GM19467 (cell line): ENCODE results near the gene FAM200C.

ENCODE experiments used
- ATAC-seq: cut with Tn5 transposase; IDR thresholded peaks from one replicate; pipeline ENCODE4 v1.9.1; 2021; ENCODE audit warnings: mild to moderate bottlenecking, moderate library complexity; ENCODE audit not compliant: unreplicated experiment

FAM200C gene

DNA sequence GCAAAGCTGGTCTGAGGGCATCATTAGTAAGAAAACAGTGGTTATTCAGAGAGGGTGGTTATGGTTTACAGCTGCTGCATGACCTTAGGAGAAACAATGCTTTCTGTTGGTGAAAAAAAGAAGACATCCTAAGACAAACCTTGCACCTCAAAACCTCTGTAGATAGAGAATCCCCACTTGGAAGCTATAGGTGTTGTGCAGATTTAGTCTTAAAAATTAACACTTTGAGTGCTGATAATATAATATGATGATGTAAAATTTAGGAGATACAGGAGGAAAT lies 20.4 kb upstream of the FAM200C start:
- ATAC-seq: no peak

- ATAC-seq: no peak
These were observed 19.8 kb upstream of the FAM200C start for GRCh38 chr5:160419458-160420330.

GRCh38 chr5:160418561-160419457 lies 19.0 kb upstream of the FAM200C start, which contains the start of gene SLU7:
SLU7 (minus strand) TSS chr5:160419081; CDS start chr5:160415294, 3,787 bp downstream.
- peak; percentile 59 for ATAC-seq

DNA sequence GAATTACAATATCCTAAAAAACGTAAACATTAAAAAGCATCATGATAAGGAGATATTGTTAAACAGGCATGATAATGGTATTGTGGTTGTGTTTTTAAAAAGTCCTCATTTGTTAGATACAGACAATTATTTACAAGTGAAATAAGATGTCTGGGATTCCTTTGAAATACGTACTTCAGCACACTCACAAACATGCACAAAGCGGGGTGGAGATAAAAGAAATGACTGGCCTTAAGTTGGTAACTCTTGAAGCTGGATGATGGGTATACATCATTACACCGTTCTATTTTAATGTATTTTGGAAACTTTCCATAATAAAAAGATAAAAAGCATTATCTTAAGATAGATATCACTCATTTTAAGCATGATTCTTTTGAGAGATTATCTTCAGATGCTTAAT lies 1.0 kb downstream of the FAM200C start:
- ATAC-seq: no peak

DNA sequence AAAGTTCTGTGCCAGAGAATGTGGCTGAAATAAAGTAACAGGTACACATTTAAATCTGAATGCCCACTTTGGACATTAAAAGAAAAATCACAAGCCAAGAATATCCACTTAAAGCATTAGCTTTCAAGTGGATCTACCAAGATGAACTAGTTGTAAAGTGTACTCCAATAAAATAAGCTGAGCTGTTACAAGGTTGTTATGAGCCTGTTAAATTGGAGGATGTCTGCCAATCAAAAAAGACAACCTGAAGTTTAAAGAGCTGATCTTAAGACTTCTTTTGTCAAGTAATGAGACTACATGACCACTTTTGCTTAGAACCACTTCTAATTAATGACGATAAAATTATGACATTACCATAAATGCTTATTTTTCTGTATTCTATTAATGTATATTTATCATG lies 2.4 kb downstream of the FAM200C start:
- no peak for ATAC-seq

DNA sequence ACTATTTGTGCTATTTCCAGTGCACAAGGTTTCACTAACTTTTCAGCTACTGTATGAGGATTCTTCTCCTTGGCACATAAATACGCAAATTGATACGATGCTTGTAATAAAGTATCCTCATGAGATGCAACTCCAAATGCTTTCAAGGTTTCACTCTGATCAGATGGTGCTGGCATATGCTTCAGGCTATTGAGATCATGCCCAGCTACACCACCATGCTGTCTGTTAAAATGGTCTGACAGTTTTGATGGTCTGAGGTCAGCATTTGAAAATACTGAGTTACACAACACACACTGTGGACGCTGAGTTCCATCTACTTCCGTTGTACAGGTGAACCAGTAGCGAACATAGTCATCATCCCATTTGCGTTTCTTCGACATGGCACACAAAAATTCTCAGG lies 4.7 kb downstream of the FAM200C start:
- no peak for ATAC-seq

DNA sequence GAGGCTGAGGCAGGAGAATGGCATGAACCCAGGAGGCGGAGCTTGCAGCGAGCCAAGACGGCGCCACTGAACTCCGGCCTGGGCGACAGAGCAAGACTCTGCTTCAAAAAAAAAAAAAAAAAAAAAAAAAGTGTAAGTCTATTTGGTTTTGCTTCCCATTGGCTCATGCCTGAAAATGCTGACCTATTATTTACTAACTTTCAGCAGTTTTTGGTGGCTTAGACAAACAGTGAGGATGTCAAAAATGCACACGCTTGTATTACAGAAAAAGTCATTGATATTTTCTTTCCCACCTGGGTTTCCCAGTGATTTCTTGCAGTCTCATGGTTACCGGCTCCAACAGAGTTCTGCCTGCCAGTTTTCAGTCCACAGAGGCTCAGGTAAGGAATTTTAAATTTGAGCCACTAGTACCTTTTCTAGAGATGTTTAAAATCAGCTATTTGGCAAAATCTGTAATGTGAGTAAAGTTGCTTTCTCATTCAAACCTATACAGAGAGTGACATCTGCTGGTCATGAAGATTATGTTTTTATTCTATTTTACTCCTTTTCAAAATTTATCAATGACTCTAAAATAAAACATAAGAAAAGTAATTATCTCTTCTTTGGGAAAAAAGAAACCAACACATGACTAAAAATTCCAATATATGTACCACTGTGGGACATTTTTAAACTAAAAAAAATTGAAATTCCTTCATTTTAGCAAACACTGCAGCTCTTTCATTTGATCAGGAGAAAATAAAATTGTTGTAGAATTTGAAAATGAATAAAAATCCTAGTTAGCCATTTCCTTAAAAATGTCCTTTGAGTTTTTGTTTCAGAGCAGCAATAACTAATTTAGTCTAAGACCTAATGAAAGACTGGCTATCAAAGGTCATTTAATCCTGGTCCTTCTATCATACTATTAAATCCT lies 8.8 kb downstream of the FAM200C start:
- ATAC-seq: no peak

- ATAC-seq: no peak
These were observed 12.4 kb downstream of the FAM200C start for GRCh38 chr5:160387445-160387844.

DNA sequence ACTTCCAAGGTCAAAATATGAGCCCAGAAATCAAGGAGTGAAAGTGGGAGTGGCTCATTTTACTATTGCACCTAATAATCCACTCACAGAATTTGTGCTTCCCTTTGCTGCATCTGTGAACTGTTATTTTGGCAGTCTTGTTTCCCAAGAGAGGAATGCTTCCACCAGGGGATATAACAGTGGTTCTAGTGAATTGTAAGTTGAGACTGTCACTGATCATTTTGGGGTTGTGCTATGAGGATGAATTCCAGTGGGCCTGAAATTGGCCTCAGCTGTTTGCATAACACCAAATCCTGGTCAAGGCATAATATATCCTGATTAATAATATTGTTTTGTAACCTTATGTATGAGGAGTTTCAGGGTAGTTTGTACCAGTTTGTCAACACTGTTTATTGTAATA lies 14.4 kb downstream of the FAM200C start:
- ATAC-seq: no peak

DNA sequence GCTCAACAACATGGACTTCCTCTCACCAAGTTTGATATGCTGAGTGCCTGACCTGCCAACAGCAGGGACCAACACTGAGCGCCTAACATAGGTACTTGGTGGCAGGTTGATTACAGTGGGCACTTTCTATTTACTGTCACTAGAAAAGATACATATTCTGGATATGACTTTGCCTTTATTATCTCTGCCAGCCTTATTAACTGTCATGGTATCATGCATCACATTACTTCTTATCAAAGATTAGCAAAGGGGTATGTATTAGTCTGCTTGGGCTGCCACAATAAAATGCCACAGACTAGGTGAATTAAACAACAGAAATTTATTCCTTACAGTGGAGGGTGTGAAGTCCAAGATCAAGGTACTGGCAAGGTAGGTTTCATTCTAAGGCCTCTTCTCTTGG lies 15.2 kb downstream of the FAM200C start:
- no peak for ATAC-seq

- ATAC-seq: no peak
These were observed 17.5 kb downstream of the FAM200C start for GRCh38 chr5:160382346-160382745.

GRCh38 chr5:160380041-160380440 lies 19.8 kb downstream of the FAM200C start:
- no peak for ATAC-seq

GRCh38 chr5:160379511-160379910 lies 20.3 kb downstream of the FAM200C start:
- ATAC-seq: no peak

DNA sequence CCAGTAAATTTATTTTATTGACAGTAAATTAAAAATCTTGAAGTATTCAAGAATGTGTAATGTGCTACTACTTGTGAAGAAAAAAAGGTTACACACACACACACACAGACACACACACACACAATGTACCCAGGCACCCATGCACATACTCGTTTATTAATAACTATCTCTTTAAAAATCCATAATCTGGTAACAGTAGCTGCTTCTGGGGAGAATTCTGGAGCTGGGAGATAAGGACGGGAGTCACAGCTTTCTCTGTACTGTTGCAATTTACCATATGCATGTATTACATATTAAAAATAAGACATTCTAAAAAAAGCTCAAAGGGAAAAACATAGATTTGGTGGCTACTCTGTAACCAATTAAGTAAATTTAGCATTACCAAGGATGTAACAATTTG lies 21.5 kb downstream of the FAM200C start:
- ATAC-seq: no peak

GRCh38 chr5:160377651-160378050 lies 22.2 kb downstream of the FAM200C start:
- ATAC-seq: no peak

DNA sequence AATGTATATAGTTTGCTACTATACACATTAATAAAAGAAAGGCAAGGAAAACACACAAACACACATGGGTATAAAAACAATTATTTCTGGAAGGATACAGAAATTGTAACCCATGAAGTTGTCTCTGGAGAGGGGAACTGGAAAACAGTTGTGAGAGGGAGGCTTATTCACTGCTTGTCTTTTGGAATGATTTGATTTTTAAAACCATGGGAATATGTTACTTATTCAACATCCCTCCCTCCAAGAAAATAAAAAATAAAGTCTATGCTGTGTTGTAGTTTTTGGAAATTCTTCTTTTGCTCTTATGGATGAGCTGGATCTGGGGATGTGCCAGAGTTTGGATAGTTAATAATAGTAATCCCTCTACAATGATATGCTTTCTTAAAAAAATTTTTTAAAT lies 23.4 kb downstream of the FAM200C start:
- ATAC-seq: no peak

DNA sequence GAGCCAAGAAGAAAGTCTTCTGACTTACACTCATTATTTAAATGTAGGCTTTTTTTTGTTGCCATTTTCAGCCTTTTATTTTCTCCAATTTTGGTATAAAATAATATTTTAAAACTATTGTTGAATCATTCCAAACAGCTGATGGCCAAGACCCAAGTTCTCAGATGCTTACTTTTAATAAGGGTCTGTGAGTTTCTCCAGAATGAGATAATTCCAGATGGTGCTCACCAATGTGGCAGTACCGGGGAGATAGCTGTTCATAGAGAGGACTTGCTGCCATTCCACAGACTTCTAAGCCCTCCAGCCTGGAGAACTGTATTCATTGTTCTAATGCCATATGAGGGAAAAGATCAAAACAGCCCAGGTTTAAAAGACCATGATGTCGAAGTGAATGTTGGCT lies 24.2 kb downstream of the FAM200C start:
- ATAC-seq: no peak

DNA sequence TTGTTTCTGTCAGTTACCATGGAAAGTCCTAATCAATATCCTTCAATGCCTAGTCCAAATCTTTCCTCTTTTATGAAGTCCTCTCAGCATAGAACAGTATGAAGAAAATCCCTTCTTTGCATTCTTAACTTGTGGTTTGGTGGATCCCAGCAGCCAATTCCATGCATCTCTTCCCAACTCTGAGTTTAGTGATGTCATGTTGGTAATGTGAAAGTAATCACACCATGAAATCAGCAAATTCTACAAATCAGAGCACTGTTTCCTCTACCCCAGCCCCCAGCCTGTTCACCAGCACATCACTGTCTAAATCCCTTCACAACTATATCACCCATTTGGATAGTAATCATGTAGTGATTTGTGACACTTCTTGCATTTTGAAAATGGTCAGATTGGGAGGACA lies 24.7 kb downstream of the FAM200C start:
- ATAC-seq: no peak

- ATAC-seq: no peak
These were observed 28.6 kb downstream of the FAM200C start for GRCh38 chr5:160371294-160371693.

DNA sequence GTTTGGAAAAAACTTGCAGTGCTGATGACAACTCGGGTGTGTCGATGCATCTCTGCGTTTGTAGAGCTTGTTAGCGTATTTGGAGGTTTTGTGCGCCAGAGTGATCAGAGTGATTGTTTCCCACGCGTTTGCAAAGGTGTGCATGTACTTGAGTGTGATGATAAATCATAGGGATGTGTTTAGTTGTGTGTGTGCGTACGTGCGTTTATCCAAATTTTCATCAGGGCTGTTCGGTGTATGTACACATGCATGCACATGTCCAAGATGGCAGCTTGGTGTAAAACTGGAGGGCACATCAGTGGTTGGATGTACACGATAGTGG lies 29.2 kb downstream of the FAM200C start:
- ATAC-seq: no peak
